WERI-Rb-1 (cell line): Measurements from ENCODE around the gene MTERF4.

ENCODE experiments used
- DNase-seq: peaks from one replicate; pipeline ENCODE4 v3.0.0-alpha.2; 2020
- H3K27ac ChIP-seq: fragments of 250-450 bp; sonication (Bioruptor Pico); 2 replicates; pipeline ENCODE4 v1.5.1; 2020; ENCODE audit warnings: mild to moderate bottlenecking, moderate library complexity
- H3K27me3 ChIP-seq: fragments of 250-450 bp; sonication (Bioruptor Pico); 2 replicates; pipeline ENCODE4 v1.5.1; 2021; ENCODE audit warnings: mild to moderate bottlenecking, low read depth, moderate library complexity; ENCODE audit not compliant: insufficient read depth, severe bottlenecking
- H3K36me3 ChIP-seq: fragments of 250-450 bp; sonication (Bioruptor Pico); 2 replicates; pipeline ENCODE4 v1.5.1; 2020; ENCODE audit warnings: mild to moderate bottlenecking, moderate library complexity
- H3K4me3 ChIP-seq: 2 replicates; pipeline ENCODE4 v1.5.1; 2011; ENCODE audit warnings: low read depth, mild to moderate bottlenecking, control low read depth, low read length
- H3K9me3 ChIP-seq: fragments of 250-450 bp; sonication (Bioruptor Pico); 2 replicates; pipeline ENCODE4 v1.5.1; 2021; ENCODE audit warnings: mild to moderate bottlenecking, moderate library complexity; ENCODE audit not compliant: severe bottlenecking
- CTCF ChIP-seq: IDR thresholded peaks from 2 replicates; pipeline ENCODE4 v1.5.1; 2011; ENCODE audit warnings: low read depth, mild to moderate bottlenecking, control low read depth, inconsistent platforms, low read length

The MTERF4 gene

GRCh38 chr2:241118737-241119505 is 16.8 kb upstream of the MTERF4 start:
- Histone ChIP-seq H3K27me3 (no peaks in the 10 kb centered on the region), H3K9me3 (no peaks in the 10 kb centered on the region), H3K36me3 (peaks cover 30% of the 10 kb centered on the region), H3K27ac (no peak overlapping the region), H3K4me3 (no peak overlapping the region)
- no peak for DNase-seq
- no peak for TF ChIP-seq CTCF

- Histone ChIP-seq H3K9me3 (no peaks in the 10 kb centered on the region), H3K27ac (no peak overlapping the region), H3K27me3 (no peaks in the 10 kb centered on the region), H3K36me3 (peaks cover 32% of the 10 kb centered on the region), H3K4me3 (no peak overlapping the region)
- no peak for DNase-seq
- no peak for TF ChIP-seq CTCF
Observed at GRCh38 chr2:241116606-241117560, 14.8 kb upstream of the MTERF4 start.

- TF ChIP-seq CTCF = no peak
- peaks cover 28% of the 10 kb centered on the region for H3K36me3 ChIP-seq
Observed at GRCh38 chr2:241115361-241115760, 13.3 kb upstream of the MTERF4 start.

GRCh38 chr2:241114836-241115235 is 12.7 kb upstream of the MTERF4 start:
- DNase-seq = no peak
- no peak for TF ChIP-seq CTCF
- Histone ChIP-seq H3K27ac (no peak overlapping the region), H3K4me3 (no peak overlapping the region), H3K27me3 (no peaks in the 10 kb centered on the region), H3K9me3 (no peaks in the 10 kb centered on the region), H3K36me3 (peaks cover 25% of the 10 kb centered on the region)

More at GRCh38 chr2:241115361-241115760, 13.3 kb upstream of the MTERF4 start:
- Histone ChIP-seq H3K27me3 (no peaks in the 10 kb centered on the region), H3K27ac (no peak overlapping the region), H3K9me3 (no peaks in the 10 kb centered on the region), H3K4me3 (no peak overlapping the region)
- no peak for DNase-seq

- Histone ChIP-seq H3K27me3 (no peaks in the 10 kb centered on the region), H3K9me3 (no peaks in the 10 kb centered on the region), H3K36me3 (peaks cover 37% of the 10 kb centered on the region), H3K27ac (no peak overlapping the region), H3K4me3 (no peak overlapping the region)
- TF ChIP-seq CTCF = no peak
- no peak for DNase-seq
Observed at GRCh38 chr2:241112592-241112991, 10.5 kb upstream of the MTERF4 start.
